SKM-1 (cell line): ENCODE data around the gene KLC1.

ENCODE experiments used
- DNase-seq: peaks from one replicate; lab custom pipeline; 2025; ENCODE audit not compliant: unreplicated experiment; lab: John Stamatoyannopoulos, UW

KLC1 gene

GRCh38 chr14:103657471-103657870 is 28.5 kb downstream of the KLC1 start:
- DNase-seq: no peak

DNA sequence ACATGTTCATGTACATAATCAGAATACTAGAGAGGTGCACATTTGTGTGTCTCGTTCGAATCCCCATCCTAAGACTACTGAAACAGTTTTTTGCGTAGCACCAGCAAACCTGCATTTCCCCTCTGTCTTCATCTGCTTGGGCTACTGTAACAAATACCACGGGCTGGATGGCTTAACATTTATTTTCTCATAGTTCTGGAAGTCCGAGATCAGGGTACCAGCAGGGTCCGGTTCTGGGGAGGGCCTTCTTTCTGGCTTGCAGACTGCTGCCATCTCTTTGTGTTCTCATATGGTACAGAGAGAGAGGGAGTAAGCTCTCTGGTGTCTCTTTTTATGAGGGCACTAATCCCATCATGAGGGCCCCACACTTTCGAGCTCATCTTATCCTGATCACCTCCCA is 30.6 kb downstream of the KLC1 start:
- no peak for DNase-seq

- DNase-seq: no peak
Observed at GRCh38 chr14:103662029-103662428, 33.0 kb downstream of the KLC1 start.

GRCh38 chr14:103662591-103662990 is 33.6 kb downstream of the KLC1 start:
- no peak for DNase-seq

- DNase-seq: no peak
Observed at GRCh38 chr14:103663506-103663905, 34.5 kb downstream of the KLC1 start.

- DNase-seq: no peak
Observed at GRCh38 chr14:103667671-103668070, 38.7 kb downstream of the KLC1 start.

DNA sequence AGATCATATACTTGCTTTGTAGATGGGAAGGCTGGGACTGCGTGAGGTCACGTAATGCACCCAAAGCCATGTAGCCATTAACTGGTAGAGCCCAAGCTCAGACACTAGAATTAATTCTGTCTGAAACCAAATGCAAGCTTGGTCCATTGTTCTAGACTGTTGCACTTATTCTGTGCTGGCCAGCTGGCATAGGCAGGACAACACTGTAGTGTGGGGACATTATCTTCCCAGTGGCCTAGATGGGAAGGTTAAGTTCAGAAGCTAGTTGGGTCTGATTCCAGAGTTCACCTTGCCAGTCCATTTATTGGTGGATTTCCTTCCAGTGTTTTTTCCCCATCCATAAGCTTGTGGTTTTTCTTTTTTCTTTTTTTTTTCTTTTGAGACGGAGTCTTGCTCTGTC is 39.1 kb downstream of the KLC1 start:
- no peak for DNase-seq

GRCh38 chr14:103669370-103669769 is 40.4 kb downstream of the KLC1 start:
- DNase-seq: no peak

DNA sequence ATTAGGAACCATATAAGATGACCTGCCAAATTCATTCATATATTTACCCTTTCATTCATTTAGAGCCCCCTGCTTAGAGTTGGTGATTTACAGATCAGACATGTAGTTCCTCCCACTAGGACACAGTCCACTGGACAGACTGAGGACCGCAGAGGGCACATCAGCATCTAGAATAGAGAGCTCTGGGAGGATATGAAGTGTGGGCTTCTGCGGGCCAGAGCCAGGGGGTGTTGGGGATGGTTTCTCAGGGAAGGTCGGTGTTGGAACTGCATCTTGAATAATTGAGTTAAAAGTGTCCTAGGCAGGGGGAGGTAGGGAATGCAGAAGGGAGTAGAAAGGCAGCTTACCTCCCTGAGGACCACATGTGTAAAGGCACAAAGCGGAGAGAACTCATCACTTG is 42.9 kb downstream of the KLC1 start:
- DNase-seq: no peak

GRCh38 chr14:103675957-103676356 is 46.9 kb downstream of the KLC1 start:
- DNase-seq: no peak

GRCh38 chr14:103676881-103677675 is 48.1 kb downstream of the KLC1 start:
- no peak for DNase-seq

- no peak for DNase-seq
Observed at GRCh38 chr14:103679351-103679750, 50.3 kb downstream of the KLC1 start.

DNA sequence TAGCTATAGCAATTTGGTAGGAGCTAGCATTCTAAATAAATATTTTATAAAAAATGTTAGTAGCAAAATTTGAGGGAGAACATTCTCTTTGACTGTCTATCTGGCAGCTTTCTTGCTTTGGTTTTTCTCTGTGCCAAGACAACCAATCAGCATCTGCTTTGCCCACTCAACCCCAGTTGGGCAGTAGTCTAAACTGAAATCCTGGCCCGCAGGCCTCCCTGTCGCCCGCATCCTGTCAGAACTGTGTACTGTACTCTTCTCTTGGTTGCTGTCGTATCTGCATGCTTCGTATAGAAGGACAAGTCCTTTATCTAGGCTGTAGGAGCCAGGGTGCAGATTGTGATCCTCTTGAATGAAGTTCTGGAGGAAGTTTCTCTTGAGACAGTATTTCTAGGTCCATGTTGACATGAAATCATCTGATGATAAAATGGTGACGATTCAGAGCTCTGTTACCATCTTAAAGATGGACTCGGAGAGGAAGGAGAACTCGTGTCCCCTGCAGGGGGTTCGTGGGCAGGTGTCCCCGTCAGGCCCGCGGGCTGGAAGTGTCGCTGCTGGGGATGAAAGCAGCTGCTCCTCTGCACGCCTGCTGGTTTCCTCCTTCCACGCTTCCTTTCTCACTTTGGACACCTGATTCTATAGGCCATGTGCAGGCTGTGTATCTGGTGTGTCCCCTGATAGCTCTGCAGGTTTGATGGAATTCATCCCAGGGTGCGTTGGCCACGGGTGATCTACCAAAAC is 51.6 kb downstream of the KLC1 start:
- DNase-seq: no peak

DNA sequence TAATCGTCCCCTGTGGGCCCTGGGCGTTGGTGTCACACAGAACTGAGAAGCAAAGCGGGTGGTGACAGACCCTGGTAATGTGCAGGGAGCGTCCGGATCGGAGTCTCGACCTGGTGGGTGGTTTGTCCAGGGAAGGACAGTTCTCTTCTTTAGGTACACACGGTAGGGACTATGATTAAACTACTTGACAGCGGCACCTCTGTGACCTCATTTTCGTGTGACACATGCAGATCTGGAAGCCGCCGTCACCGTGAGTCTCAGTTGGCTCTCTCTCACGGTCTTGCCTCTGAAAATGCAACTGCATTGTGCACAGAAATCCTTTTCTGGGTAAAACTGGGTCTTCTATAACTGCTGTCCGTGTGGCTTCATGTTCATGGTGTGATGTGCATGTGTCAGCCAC is 54.1 kb downstream of the KLC1 start:
- DNase-seq: no peak

DNA sequence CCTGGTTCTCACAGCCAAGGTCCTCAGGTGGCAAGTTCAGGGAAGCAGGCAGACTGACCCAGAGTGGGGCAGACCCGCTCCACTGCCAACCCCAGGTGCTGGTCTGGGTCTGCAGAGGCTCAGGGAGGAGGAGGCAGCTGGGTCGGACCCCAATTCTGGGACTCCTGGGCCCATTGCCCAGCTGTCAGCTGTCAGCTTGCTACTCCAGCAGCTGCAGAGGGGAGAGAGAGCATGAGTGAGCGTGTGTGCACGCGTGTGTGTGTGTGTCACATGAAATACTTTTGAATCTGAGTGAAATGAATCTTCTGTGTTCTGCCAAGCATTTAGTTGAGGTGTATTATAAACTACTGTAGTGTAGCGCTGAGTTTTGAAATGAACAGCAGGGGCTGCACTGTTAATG is 55.5 kb downstream of the KLC1 start:
- DNase-seq: no peak

GRCh38 chr14:103684871-103685270 is 55.9 kb downstream of the KLC1 start:
- DNase-seq: no peak

DNA sequence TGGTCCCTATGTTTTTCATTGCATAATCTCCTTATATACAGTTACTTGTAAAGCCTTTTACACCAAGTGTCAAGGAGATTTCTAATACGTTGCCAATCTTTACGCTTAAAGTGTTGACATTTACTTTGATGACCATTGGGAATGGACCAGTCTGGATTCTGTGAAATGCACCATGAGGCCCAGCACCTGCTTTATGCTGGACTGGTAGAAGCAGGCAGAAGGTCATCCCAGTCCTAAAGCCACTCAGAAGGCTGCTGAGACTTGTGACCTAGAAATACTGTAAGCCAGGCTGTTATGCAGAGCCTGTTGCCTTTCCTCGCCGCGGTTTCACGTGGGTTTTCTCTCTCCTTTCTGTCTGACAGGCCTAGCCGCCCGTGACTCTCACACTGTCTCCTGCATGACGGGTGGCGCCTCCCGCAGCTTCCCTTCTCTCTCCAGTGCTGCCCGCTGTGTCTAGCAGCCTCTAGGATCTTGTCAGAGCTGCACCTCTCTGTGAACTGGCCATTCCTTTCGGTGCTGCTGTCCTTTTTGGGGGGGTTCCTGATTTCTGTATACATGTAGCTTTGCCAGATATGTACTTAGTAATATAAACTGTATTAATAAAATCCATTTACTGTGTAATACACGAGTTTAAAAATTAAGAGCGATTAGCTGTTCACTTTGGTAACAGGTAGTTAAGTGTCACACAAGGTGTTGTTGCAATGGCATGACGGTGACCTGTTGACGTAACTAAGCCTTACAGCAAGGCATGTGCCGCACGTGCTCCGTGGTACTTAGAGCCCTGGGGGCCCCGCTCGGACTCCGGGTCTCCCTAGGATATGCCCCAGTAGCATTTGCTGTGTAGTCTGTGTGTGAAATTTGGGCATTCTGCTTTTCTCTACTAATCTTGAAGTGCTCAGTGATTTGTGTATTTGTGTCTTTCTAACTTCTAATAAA is 56.5 kb downstream of the KLC1 start:
- no peak for DNase-seq

- no peak for DNase-seq
Observed at GRCh38 chr14:103686831-103687485, 57.9 kb downstream of the KLC1 start.

DNA sequence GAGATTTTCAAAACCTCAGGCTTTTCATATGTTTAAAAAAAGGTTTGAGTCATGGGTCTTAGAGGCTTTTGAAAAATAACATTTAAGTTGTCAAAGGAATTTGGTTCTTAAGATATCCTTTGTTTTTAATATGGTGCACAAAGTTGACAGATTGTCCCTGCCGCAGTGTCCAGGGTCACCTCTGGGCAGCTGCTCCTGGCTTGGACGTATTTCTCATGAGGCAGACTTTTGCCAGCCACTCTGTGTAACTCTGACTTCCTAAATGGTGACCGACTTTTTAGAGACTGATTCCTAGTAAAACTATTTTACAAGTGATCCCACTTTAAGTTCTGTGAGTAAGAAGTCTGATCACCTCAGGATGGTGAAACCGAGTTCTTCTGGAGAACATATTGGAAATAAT is 58.7 kb downstream of the KLC1 start:
- no peak for DNase-seq

DNA sequence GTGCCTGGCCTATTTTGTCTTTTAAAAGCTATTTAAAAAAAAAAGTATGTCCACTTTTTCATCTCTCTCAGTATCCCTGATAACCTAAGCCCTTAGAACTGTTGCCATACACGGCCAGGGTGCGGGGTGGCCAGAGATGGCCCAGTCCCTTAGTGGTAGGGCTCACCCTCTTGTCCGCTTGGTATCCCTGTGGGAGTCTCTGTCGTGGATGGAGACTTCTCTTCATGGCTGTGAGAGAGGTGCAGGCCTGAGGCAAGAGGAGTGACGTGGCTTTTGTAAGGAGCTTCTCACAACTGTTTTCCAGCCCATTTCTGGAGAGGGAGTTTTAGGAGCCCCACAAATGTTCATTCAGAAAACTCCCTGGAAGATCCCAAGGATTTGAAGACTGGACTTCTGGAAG is 59.4 kb downstream of the KLC1 start:
- DNase-seq: no peak
